GM12875 (cell line): ENCODE data around the gene TMSB10.
"Not testable (repeated sequence)": the region's sequence is repeated elsewhere in the genome, so short reads cannot be mapped to it uniquely, and the experiment has no call there.

Source experiments
- H3K4me3 ChIP-seq: one replicate; pipeline ENCODE4 v1.5.1; 2011; ENCODE audit warnings: low read depth, low read length, control low read depth
- TF ChIP-seq, protein P1 (sequence below): IDR thresholded peaks from 2 replicates; pipeline ENCODE4 v1.5.1; 2011; ENCODE audit warnings: low read depth, mild to moderate bottlenecking, control low read depth, inconsistent platforms, low read length, moderate library complexity, borderline replicate concordance; ENCODE audit not compliant: insufficient read depth

TMSB10 gene

DNA sequence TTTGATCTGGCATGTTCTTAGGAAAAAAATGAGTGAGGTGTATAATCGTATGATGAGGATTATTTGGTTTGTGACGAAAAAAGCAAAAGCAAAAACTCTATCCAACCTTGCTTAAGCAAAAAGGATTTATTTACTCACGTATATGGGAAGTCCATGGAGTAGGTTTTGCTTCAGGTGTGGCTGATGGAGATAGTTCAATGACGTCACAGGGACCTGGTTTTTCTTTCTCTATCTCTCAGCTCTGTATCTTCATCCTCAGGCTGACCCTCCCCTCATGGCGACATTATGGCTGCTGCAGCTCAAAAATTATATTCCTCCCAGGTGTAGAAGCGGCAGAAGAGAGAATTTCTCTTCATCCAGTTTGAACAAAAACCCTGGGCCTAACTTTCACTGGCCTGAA lies 8.9 kb downstream of the TMSB10 start:
- TF ChIP-seq, protein P1, sequence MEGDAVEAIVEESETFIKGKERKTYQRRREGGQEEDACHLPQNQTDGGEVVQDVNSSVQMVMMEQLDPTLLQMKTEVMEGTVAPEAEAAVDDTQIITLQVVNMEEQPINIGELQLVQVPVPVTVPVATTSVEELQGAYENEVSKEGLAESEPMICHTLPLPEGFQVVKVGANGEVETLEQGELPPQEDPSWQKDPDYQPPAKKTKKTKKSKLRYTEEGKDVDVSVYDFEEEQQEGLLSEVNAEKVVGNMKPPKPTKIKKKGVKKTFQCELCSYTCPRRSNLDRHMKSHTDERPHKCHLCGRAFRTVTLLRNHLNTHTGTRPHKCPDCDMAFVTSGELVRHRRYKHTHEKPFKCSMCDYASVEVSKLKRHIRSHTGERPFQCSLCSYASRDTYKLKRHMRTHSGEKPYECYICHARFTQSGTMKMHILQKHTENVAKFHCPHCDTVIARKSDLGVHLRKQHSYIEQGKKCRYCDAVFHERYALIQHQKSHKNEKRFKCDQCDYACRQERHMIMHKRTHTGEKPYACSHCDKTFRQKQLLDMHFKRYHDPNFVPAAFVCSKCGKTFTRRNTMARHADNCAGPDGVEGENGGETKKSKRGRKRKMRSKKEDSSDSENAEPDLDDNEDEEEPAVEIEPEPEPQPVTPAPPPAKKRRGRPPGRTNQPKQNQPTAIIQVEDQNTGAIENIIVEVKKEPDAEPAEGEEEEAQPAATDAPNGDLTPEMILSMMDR, result no peak
- no peak overlapping the region for H3K4me3 ChIP-seq

DNA sequence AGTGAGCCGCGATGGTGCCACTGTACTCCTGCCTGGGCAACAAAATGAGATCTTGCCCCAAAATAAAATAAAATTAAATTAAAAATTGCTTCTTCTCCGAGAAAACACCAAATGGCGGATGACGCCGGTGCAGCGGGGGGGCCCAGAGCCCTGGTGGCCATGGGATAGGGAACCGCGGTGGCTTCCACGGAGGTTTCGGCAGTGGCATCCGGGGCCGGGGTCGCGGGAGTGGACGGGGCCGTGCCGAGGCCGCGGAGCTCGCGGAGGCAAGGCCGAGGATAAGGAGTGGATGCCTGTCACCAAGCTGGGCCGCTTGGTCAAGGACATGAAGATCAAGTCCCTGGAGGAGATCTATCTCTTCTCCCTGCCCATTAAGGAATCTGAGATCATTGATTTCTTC lies 10.2 kb downstream of the TMSB10 start:
- not testable (repeated sequence) for H3K4me3 ChIP-seq

DNA sequence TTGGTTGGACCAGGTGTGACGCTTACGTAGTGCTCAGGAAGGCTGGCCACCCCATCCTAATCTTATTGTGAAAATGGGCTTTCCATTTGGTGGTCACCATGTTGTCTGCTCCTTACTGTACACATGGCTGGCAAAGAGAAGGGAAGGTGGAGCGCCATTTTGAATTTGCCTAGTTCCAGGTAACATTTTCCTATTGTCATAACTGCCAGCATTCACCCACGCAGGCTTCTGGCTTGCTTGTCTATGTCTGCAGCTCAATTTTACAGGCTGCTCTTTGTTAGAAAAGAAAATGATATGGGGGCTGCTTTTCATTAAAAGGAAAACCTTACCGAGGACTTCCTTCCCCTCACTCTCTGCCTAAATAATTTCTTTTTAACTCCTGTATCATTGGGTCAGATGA lies 12.4 kb downstream of the TMSB10 start:
- H3K4me3 ChIP-seq, result not testable (repeated sequence)

DNA sequence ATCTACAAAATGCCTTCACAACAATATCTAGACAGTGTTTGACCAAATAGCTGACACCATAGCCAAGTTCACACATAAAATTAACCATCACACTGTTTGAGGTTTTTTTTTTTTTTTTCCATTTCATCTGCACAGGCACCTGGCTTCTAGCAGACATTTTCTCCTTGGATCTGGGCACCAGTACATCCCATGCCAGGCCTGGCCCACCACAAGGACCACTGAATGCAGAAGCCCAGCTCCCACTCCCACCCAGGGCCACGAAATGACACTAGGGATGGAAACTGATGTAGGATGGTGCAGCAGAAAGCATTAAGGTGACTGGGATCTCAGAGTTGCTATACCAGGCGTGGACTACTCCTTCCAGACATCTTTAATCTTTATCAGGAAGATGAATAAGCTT lies 13.0 kb downstream of the TMSB10 start:
- TF ChIP-seq, protein P1, result no peak
- H3K4me3 ChIP-seq, result no peak overlapping the region

DNA sequence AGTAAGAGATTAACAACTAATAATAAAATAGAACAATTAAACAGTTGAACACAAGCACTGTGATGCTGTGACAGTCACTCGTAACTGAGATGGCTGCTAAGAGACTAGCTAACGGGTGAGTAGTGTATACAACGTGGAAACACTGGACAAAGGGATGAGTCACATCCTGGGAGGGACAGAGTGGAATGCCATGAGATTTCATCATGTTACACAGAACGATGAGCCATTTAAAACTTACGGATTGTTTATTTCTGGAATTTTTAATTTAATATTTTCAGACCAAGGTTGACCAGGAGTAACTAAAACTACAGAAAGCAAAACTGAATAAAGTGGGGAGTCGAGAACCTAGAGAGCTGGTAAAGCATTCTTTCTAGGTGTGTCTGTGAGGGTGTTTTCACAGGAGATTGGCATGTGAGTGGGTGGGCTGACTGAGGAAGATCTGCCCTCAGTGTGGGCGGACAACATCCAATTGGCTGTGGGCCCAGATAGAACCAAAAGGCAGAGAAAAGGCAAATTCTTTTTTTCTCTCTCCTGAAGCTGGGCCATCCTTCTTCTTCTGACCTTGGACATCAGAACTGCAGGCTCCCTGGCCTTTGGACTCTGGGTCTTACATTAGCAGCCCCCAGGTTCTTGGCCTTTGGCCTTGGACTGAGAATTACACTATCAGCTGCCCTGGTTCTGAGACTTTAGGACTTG lies 14.6 kb downstream of the TMSB10 start:
- no peak overlapping the region for H3K4me3 ChIP-seq
- TF ChIP-seq, protein P1, result no peak

DNA sequence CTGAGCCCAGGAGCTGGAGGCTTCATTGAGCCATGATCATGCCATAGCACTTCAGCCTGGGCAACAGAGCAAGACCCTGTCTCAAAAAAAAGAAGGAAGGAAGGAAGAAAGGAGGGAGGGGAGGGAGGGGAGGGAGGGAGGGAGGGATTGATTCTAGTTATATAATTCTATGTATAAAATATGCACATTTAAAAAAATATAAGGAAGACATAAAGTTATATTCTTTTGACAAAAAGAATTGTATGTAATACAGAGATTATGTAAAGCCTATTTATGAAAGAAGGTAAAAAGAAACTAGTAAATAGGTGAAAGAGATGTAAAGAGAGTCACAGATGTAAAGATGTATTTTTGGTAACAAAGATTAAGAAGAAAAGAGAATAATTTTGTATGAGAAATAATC lies 17.6 kb downstream of the TMSB10 start:
- H3K4me3 ChIP-seq, result no peak overlapping the region
- TF ChIP-seq, protein P1, result no peak

DNA sequence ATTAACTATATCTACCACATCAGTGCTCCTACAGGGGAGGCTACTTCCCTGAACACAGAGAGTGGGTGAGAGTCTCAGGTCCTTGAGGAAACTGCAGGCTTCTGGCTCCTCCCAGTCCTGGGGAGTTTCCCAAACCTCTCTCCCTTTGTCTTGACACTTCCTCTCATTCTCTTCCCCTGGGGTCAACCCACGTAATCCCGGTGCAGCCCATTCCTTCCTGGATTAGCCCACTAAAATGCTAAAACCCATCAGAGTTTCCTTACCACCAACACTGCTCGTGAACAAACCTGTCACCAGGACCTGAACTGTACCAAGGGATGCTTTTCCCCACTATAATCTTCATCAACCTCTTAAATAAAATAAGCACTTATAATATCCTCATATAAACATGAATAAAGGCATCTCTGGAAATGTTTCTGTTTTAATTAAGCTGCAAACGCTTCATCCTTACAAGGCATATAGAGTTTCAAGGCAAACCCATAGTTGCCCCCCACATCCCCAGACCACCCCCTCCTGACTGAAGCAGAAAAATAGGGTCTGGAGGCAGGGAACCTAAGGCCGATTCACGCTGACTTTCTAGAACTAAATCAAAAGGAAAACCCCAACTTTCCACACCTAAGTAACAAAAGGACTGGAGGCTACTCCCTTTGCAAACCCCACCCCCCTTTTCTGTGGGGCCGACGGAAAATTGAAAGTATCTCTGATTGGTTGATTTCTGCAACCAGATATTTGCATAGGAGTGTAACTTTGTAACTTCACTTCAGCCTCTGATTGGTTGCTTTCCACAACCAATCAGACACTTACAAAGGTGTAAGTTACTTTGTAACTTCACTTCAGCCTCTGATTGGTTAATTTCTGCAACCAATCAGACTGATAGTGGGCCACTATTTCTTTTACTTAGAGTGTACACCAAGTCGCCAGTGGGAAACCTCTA lies 19.0 kb downstream of the TMSB10 start:
- TF ChIP-seq, protein P1, result no peak
- H3K4me3 ChIP-seq, result no peak overlapping the region

DNA sequence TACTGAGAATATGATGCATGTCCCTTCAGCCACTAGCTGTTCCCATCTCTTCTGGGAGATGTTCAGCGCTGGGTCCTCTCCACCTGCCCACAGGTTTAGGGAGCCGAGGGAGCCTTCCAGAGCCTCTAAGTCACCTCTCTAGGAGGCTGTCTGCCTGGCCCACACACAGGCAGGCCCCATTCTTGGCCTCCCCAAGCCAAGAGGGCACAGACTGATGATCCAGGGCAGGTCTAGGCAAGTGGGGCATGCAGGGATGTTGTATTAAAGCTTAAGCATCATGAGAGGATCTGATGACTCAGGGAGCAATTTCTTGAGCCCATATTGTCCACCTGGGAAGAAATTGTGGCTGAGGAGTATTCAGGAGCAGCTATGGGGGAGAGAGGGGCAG lies 19.9 kb downstream of the TMSB10 start:
- TF ChIP-seq, protein P1, result no peak
- H3K4me3 ChIP-seq, result no peak overlapping the region
